CD4-positive, CD25-positive, alpha-beta regulatory T cell (primary cell): ENCODE data around the gene RASGRF1. TPM values are rescaled to one million over a fixed set of nuclear protein-coding genes. Genes with fewer than 3 reads are reported as not detected.
A peak's percentile ranks its signal among the peaks of the same experiment; 100 is the strongest.

Experiments used
- ATAC-seq, 2 donors: fragments of 150-1000 bp; cut with Tn5 transposase; one replicate each; pipeline ENCODE4 v1.10.0; 2021; ENCODE audit warnings: low read depth in 2 of 2, moderate number of reproducible peaks in 2 of 2, moderate library complexity in 1 of 2
- DNase-seq, 3 donors: peaks; one replicate each; pipeline versions ENCODE4 v3.0.0 to v3.0.0-alpha.2; 2012 to 2022; ENCODE audit warnings: mixed read lengths in 1 of 3
- H3K27ac ChIP-seq: one replicate; pipeline ENCODE4 v1.7.0; 2013; ENCODE audit warnings: mild to moderate bottlenecking, low read length; ENCODE audit not compliant: insufficient read depth, poor library complexity, severe bottlenecking
- H3K27me3 ChIP-seq: one replicate; pipeline ENCODE4 v1.7.0; 2013; ENCODE audit warnings: low read length; ENCODE audit not compliant: control insufficient read depth, insufficient read depth
- H3K36me3 ChIP-seq: one replicate; pipeline ENCODE4 v1.7.0; 2013; ENCODE audit warnings: mild to moderate bottlenecking, low read length, moderate library complexity; ENCODE audit not compliant: control insufficient read depth, insufficient read depth
- H3K4me1 ChIP-seq: 2 replicates; pipeline ENCODE4 v1.7.0; 2013; ENCODE audit warnings: mild to moderate bottlenecking, low read length; ENCODE audit not compliant: insufficient read depth, control insufficient read depth, poor library complexity, severe bottlenecking
- H3K4me3 ChIP-seq: one replicate; pipeline ENCODE4 v1.7.0; 2013; ENCODE audit warnings: low read depth, mild to moderate bottlenecking, low read length, moderate library complexity
- H3K9me3 ChIP-seq, 2 experiments: 1 replicate in 1 of 2; 2 replicates in 1 of 2; pipeline ENCODE4 v1.7.0; 2013; ENCODE audit warnings: low read length in 2 of 2, mild to moderate bottlenecking in 1 of 2, moderate library complexity in 1 of 2; ENCODE audit not compliant: control insufficient read depth in 2 of 2
- H3K27ac Mint-ChIP-seq, 3 donors: one replicate each; pipeline ENCODE4 v1.8.0; 2020 to 2022; ENCODE audit warnings: mild to moderate bottlenecking in 3 of 3, mixed read lengths in 3 of 3, moderate library complexity in 2 of 3
- H3K27me3 Mint-ChIP-seq: one replicate; pipeline ENCODE4 v1.8.0; 2022; ENCODE audit warnings: mild to moderate bottlenecking, mixed read lengths
- H3K36me3 Mint-ChIP-seq: one replicate; pipeline ENCODE4 v1.8.0; 2020; ENCODE audit warnings: mixed read lengths
- H3K4me1 Mint-ChIP-seq, 4 donors: one replicate each; pipeline ENCODE4 v1.8.0; 2020 to 2022; ENCODE audit warnings: mixed read lengths in 4 of 4, mild to moderate bottlenecking in 1 of 4
- H3K4me3 Mint-ChIP-seq, 4 donors: one replicate each; pipeline ENCODE4 v1.8.0; 2020 to 2022; ENCODE audit warnings: mild to moderate bottlenecking in 4 of 4, mixed read lengths in 4 of 4, moderate library complexity in 3 of 4
- H3K9me3 Mint-ChIP-seq, 7 donors: one replicate each; pipeline ENCODE4 v1.8.0; 2020 to 2022; ENCODE audit warnings: mixed read lengths in 7 of 7, mild to moderate bottlenecking in 3 of 7, moderate library complexity in 2 of 7
- polyA plus RNA-seq, 4 donors: library from polyadenylated mRNA; unstranded; fragments of 300-500 nt; fragmentation: Illumina TruSeq; gene quantifications; one replicate each; pipeline ENCODE4 v1.2.3, GENCODE V29; 2021
- total RNA-seq: library from RNA; stranded (reverse); gene quantifications from one replicate; pipeline ENCODE4 v1.2.3, GENCODE V29; 2022

Gene RASGRF1
- total and polyA plus RNA-seq, 5 donors from 2014 or later: not detected

DNA sequence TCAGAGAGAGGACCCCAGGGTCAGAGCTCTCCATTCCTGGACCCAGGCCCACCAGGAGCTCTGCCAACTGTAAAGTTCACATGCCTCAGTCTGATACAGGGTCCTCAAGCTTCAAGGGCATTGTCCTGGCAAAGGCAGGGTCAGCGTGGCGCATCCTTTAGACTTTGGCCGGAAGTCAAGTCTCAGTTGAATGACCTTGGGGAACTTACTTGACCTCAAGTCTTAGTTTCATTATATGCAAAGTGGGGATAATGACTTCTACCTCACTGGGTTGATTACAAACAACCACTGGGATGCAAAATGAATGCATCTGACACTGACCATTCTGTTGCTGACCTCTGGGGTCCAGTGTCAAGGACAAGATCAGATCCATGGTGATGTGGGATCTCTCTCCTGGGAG, 75.2 kb downstream of the RASGRF1 start:
- Histone ChIP-seq H3K9me3 (no peaks in the 10 kb centered on the region), H3K4me1 (no peaks in the 10 kb centered on the region), H3K36me3 (no peaks in the 10 kb centered on the region), H3K27me3 (no peaks in the 10 kb centered on the region), H3K27ac (no peak overlapping the region), H3K4me3 (no peak overlapping the region)
- no peaks in the 10 kb centered on the region for H3K9me3 Mint-ChIP-seq
- H3K27me3 Mint-ChIP-seq: peaks cover 8% of the 10 kb centered on the region
- no peaks in the 10 kb centered on the region for H3K4me1 Mint-ChIP-seq
- no peak for ATAC-seq
- H3K36me3 Mint-ChIP-seq: no peaks in the 10 kb centered on the region
- no peak overlapping the region for H3K4me3 Mint-ChIP-seq
- no peak overlapping the region for H3K27ac Mint-ChIP-seq
- no peak for DNase-seq

- no peak overlapping the region for H3K4me3 Mint-ChIP-seq
- Histone ChIP-seq H3K9me3 (no peaks in the 10 kb centered on the region), H3K4me3 (no peak overlapping the region), H3K27me3 (no peaks in the 10 kb centered on the region), H3K27ac (no peak overlapping the region), H3K36me3 (no peaks in the 10 kb centered on the region), H3K4me1 (no peaks in the 10 kb centered on the region)
- H3K4me1 Mint-ChIP-seq: no peaks in the 10 kb centered on the region
- H3K27ac Mint-ChIP-seq: no peak overlapping the region
- peaks cover 4% of the 10 kb centered on the region for H3K27me3 Mint-ChIP-seq
- ATAC-seq: no peak
- DNase-seq: no peak
- H3K9me3 Mint-ChIP-seq: no peaks in the 10 kb centered on the region
- no peaks in the 10 kb centered on the region for H3K36me3 Mint-ChIP-seq
These were observed 80.3 kb downstream of the RASGRF1 start for GRCh38 chr15:79010278-79010677.

- no peak overlapping the region for H3K27ac ChIP-seq
- DNase-seq (no peak), ATAC-seq (no peak)
- no peaks in the 10 kb centered on the region for H3K9me3 Mint-ChIP-seq
- H3K36me3 Mint-ChIP-seq: no peaks in the 10 kb centered on the region
- H3K4me3 ChIP-seq: no peak overlapping the region
- peaks cover 4% of the 10 kb centered on the region for H3K27me3 Mint-ChIP-seq
- H3K27me3 ChIP-seq: no peaks in the 10 kb centered on the region
- H3K4me1 ChIP-seq: no peaks in the 10 kb centered on the region
- H3K9me3 ChIP-seq: no peaks in the 10 kb centered on the region
- H3K36me3 ChIP-seq: no peaks in the 10 kb centered on the region
- H3K4me1 Mint-ChIP-seq: peaks cover 0 to 8% (median 2%) of the 10 kb centered on the region in 4 donors
- no peak overlapping the region for H3K4me3 Mint-ChIP-seq
- H3K27ac Mint-ChIP-seq: no peak overlapping the region
These were observed 81.2 kb downstream of the RASGRF1 start for GRCh38 chr15:79009379-79009778.

GRCh38 chr15:79008659-79009058, 81.9 kb downstream of the RASGRF1 start:
- no peak overlapping the region for H3K27ac Mint-ChIP-seq
- Histone ChIP-seq H3K9me3 (no peaks in the 10 kb centered on the region), H3K27ac (no peak overlapping the region), H3K27me3 (no peaks in the 10 kb centered on the region), H3K4me1 (no peaks in the 10 kb centered on the region), H3K36me3 (no peaks in the 10 kb centered on the region), H3K4me3 (no peak overlapping the region)
- DNase-seq: no peak
- no peaks in the 10 kb centered on the region for H3K36me3 Mint-ChIP-seq
- ATAC-seq: no peak
- H3K4me1 Mint-ChIP-seq: peaks cover 0 to 9% (median 2%) of the 10 kb centered on the region in 4 donors
- H3K4me3 Mint-ChIP-seq: no peak overlapping the region
- peaks cover 4% of the 10 kb centered on the region for H3K27me3 Mint-ChIP-seq
- H3K9me3 Mint-ChIP-seq: no peaks in the 10 kb centered on the region

- peak in 1 of 3 donors; percentile 36 for DNase-seq
- H3K4me1 Mint-ChIP-seq: peaks cover 0 to 9% (median 2%) of the 10 kb centered on the region in 4 donors
- Histone ChIP-seq H3K27ac (no peak overlapping the region), H3K4me1 (no peaks in the 10 kb centered on the region), H3K27me3 (no peaks in the 10 kb centered on the region), H3K4me3 (no peak overlapping the region), H3K9me3 (no peaks in the 10 kb centered on the region), H3K36me3 (no peaks in the 10 kb centered on the region)
- no peaks in the 10 kb centered on the region for H3K9me3 Mint-ChIP-seq
- H3K36me3 Mint-ChIP-seq: no peaks in the 10 kb centered on the region
- no peak for ATAC-seq
- no peak overlapping the region for H3K4me3 Mint-ChIP-seq
- no peak overlapping the region for H3K27ac Mint-ChIP-seq
- peaks cover 4% of the 10 kb centered on the region for H3K27me3 Mint-ChIP-seq
These were observed 83.5 kb downstream of the RASGRF1 start for GRCh38 chr15:79007066-79007465.

- Histone ChIP-seq H3K9me3 (no peaks in the 10 kb centered on the region), H3K4me3 (no peak overlapping the region), H3K4me1 (no peaks in the 10 kb centered on the region), H3K27ac (no peak overlapping the region), H3K27me3 (no peaks in the 10 kb centered on the region), H3K36me3 (no peaks in the 10 kb centered on the region)
- DNase-seq (no peak), ATAC-seq (no peak)
- peaks cover 0 to 9% (median 2%) of the 10 kb centered on the region in 4 donors for H3K4me1 Mint-ChIP-seq
- H3K27ac Mint-ChIP-seq: no peak overlapping the region
- no peak overlapping the region for H3K4me3 Mint-ChIP-seq
- peaks cover 3% of the 10 kb centered on the region for H3K27me3 Mint-ChIP-seq
- no peaks in the 10 kb centered on the region for H3K9me3 Mint-ChIP-seq
- no peaks in the 10 kb centered on the region for H3K36me3 Mint-ChIP-seq
These were observed 84.5 kb downstream of the RASGRF1 start for GRCh38 chr15:79006071-79006470.

DNA sequence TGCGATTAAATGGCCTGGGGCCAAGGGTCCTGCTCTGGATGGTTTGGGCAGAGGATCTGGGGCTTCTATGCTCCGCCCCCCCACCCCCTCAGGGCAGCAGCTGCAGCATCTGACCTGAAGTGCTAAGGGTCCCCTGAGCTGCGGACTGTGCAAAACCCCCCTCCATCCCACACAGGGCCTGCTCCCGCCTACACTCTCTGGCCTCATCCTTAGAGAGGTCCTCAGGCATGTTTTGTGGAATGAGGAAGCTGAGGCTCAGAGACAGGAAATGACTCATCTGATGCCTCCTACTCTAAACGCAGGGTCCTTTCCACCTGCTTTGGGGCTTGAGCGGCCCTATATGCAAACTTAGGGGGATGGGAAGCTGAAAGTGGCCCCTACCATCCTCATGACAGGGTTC, 86.2 kb downstream of the RASGRF1 start:
- DNase-seq: peak in 1 of 3 donors; percentile 51
- H3K36me3 ChIP-seq: no peaks in the 10 kb centered on the region
- no peaks in the 10 kb centered on the region for H3K9me3 ChIP-seq
- Mint-ChIP-seq H3K27me3 (no peaks in the 10 kb centered on the region), H3K9me3 (no peaks in the 10 kb centered on the region), H3K4me1 (peaks cover 0 to 9% (median 2%) of the 10 kb centered on the region in 4 donors), H3K4me3 (no peak overlapping the region), H3K36me3 (no peaks in the 10 kb centered on the region), H3K27ac (peak overlapping the region in 2 of 3 donors; percentile 20 to 44)
- H3K4me1 ChIP-seq: no peaks in the 10 kb centered on the region
- H3K4me3 ChIP-seq: no peak overlapping the region
- H3K27ac ChIP-seq: no peak overlapping the region
- H3K27me3 ChIP-seq: no peaks in the 10 kb centered on the region
- peak; percentile 33 to 47 for ATAC-seq

- H3K27me3 Mint-ChIP-seq: no peaks in the 10 kb centered on the region
- no peaks in the 10 kb centered on the region for H3K4me1 ChIP-seq
- H3K36me3 Mint-ChIP-seq: no peaks in the 10 kb centered on the region
- no peaks in the 10 kb centered on the region for H3K27me3 ChIP-seq
- H3K27ac ChIP-seq: no peak overlapping the region
- H3K9me3 ChIP-seq: no peaks in the 10 kb centered on the region
- H3K4me1 Mint-ChIP-seq: peaks cover 0 to 9% (median 2%) of the 10 kb centered on the region in 4 donors
- H3K4me3 ChIP-seq: no peak overlapping the region
- DNase-seq (no peak), ATAC-seq (no peak)
- H3K36me3 ChIP-seq: no peaks in the 10 kb centered on the region
- H3K4me3 Mint-ChIP-seq: no peak overlapping the region
- H3K9me3 Mint-ChIP-seq: no peaks in the 10 kb centered on the region
- peak overlapping the region in 1 of 3 donors; percentile 74 for H3K27ac Mint-ChIP-seq
These were observed 86.7 kb downstream of the RASGRF1 start for GRCh38 chr15:79003896-79004295.
